Measurements from ENCODE around the gene ARFRP1. TPM values are rescaled to one million over a fixed set of nuclear protein-coding genes. Genes with fewer than 3 reads are reported as not detected.

ARFRP1 gene
- total and polyA plus RNA-seq, 2 of the 13 experiments (the other 11 are each of a cell fraction or from before 2014, with no cell fraction given) = 32.0 to 51.1 TPM

DNA sequence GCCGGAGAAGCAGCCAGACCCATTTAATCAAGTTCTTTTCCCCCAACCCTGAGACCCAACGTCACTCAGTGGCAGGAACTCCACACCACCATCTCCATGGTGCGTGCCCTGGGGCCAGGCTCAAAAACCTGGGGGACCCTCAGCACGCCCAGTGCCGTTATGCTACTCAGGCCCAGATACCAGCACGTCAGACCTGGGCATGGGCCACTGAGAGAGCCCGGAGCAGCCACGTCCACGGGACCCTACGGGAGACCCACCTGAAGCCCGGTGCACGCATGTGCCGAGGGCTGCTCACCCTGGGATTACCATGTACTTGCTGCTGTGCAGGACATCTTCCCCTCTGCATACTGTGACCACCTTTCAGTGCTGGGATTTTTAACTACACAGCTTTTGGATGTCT, 45.6 kb upstream of the ARFRP1 start:
- H2AFZ ChIP-seq (ENCODE audit: low read length) = no peak overlapping the region
- no peaks in the 10 kb centered on the region for H3K9me3 ChIP-seq (ENCODE audit: low read length)
- no peak overlapping the region for H3K4me3 ChIP-seq (replicated peaks in 1 of 3; ENCODE audit: insufficient read depth in 1 of 3, low read depth in 2 of 3, low read length in 3 of 3)
- no TSS peak for BruUV-seq (replicated peaks)
- H3K79me2 ChIP-seq (ENCODE audit: insufficient read depth, low read length) = no peaks in the 10 kb centered on the region
- DNase-seq (ENCODE audit: low spot score) (no peak), ATAC-seq (no peak), FAIRE-seq (no peak)
- no peaks in the 10 kb centered on the region for H3K36me3 ChIP-seq (replicated peaks in 1 of 2; ENCODE audit: control insufficient read depth in 1 of 2, insufficient read depth in 2 of 2, low read length in 2 of 2)
- ChIA-PET CTCF (ENCODE audit: low intra/inter-chr PET ratio, low total read pairs) (no interaction called here), POLR2A (no interaction called here)
- peaks cover 0 to 3% of the 10 kb centered on the region in 2 experiments; a peak in 1 of 5 replicates for H3K27me3 ChIP-seq (ENCODE audit: control insufficient read depth in 1 of 2, insufficient read depth in 2 of 2, low read length in 2 of 2)
- 88% methylated on average over 13 of the region's 13 CpGs for WGBS (ENCODE audit: low lambda C conversion rate)
- intact Hi-C loops (cut with micrococcal nuclease; ENCODE audit: unreplicated experiment) (no loop called here), in situ Hi-C loops (cut with HindIII; ENCODE audit: extremely low pct_ligation_motif_present, low pct_unique_long_range_greater_than_20kb) (no loop called here)
- H3K9ac ChIP-seq (ENCODE audit: insufficient read depth, low read depth, low read length) = no peak overlapping the region
- no peak overlapping the region for H3K4me2 ChIP-seq (ENCODE audit: low read depth, low read length)
- H3K4me1 ChIP-seq (ENCODE audit: insufficient read depth, low read length) = peaks cover 42% of the 10 kb centered on the region
- no peaks in the 10 kb centered on the region for H4K20me1 ChIP-seq (ENCODE audit: insufficient read depth, low read length)
- no peak overlapping the region for H3K27ac ChIP-seq (ENCODE audit: extremely low read length, insufficient read depth, low read length)
- TF ChIP-seq ZNF264 (CRISPR knock-in tag; IDR thresholded peaks at IDR 0.05) (no peak), SAFB2 (CRISPR knock-in tag; IDR thresholded peaks at IDR 0.05; ENCODE audit: borderline replicate concordance, low read depth) (no peak), ZNF839 (CRISPR knock-in tag; IDR thresholded peaks at IDR 0.05; ENCODE audit: borderline replicate concordance) (no peak), RFX1 (IDR thresholded peaks at IDR 0.05) (no peak), ZNF530 (CRISPR knock-in tag; IDR thresholded peaks at IDR 0.05; ENCODE audit: low read depth) (no peak), HNRNPL (IDR thresholded peaks at IDR 0.05; ENCODE audit: low read depth, low read length) (no peak), FOXK1 (CRISPR knock-in tag; IDR thresholded peaks at IDR 0.05; ENCODE audit: borderline replicate concordance, low read depth) (no peak), ZNF263 (CRISPR knock-in tag; IDR thresholded peaks at IDR 0.05) (no peak), MEF2D (CRISPR knock-in tag; IDR thresholded peaks at IDR 0.05) (no peak), ZNF329 (CRISPR knock-in tag; IDR thresholded peaks at IDR 0.05; ENCODE audit: low read depth) (no peak), SRSF1 (optimal IDR thresholded peaks at IDR 0.05; ENCODE audit: low read depth, low read length) (no peak), ARID2 (CRISPR knock-in tag; IDR thresholded peaks at IDR 0.05; ENCODE audit: borderline replicate concordance) (no peak), TEAD3 (CRISPR knock-in tag; optimal IDR thresholded peaks at IDR 0.05; ENCODE audit: borderline replicate concordance) (no peak), ZNF260 (CRISPR knock-in tag; IDR thresholded peaks at IDR 0.05; ENCODE audit: borderline replicate concordance, low read depth) (no peak)
- TF ChIP-seq, protein P1, sequence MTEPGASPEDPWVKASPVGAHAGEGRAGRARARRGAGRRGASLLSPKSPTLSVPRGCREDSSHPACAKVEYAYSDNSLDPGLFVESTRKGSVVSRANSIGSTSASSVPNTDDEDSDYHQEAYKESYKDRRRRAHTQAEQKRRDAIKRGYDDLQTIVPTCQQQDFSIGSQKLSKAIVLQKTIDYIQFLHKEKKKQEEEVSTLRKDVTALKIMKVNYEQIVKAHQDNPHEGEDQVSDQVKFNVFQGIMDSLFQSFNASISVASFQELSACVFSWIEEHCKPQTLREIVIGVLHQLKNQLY (CRISPR knock-in tag; IDR thresholded peaks at IDR 0.05) = no peak
- TF ChIP-seq, protein P2, sequence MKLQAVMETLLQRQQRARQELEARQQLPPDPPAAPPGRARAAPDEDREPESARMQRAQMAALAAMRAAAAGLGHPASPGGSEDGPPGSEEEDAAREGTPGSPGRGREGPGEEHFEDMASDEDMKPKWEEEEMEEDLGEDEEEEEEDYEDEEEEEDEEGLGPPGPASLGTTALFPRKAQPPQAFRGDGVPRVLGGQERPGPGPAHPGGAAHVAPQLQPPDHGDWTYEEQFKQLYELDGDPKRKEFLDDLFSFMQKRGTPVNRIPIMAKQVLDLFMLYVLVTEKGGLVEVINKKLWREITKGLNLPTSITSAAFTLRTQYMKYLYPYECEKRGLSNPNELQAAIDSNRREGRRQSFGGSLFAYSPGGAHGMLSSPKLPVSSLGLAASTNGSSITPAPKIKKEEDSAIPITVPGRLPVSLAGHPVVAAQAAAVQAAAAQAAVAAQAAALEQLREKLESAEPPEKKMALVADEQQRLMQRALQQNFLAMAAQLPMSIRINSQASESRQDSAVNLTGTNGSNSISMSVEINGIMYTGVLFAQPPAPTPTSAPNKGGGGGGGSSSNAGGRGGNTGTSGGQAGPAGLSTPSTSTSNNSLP (IDR thresholded peaks at IDR 0.05; ENCODE audit: low read depth, low read length) = no peak
- TF ChIP-seq, protein P3, sequence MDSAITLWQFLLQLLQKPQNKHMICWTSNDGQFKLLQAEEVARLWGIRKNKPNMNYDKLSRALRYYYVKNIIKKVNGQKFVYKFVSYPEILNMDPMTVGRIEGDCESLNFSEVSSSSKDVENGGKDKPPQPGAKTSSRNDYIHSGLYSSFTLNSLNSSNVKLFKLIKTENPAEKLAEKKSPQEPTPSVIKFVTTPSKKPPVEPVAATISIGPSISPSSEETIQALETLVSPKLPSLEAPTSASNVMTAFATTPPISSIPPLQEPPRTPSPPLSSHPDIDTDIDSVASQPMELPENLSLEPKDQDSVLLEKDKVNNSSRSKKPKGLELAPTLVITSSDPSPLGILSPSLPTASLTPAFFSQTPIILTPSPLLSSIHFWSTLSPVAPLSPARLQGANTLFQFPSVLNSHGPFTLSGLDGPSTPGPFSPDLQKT (CRISPR knock-in tag; IDR thresholded peaks at IDR 0.05; ENCODE audit: borderline replicate concordance) = no peak
- TF ChIP-seq, protein P4, sequence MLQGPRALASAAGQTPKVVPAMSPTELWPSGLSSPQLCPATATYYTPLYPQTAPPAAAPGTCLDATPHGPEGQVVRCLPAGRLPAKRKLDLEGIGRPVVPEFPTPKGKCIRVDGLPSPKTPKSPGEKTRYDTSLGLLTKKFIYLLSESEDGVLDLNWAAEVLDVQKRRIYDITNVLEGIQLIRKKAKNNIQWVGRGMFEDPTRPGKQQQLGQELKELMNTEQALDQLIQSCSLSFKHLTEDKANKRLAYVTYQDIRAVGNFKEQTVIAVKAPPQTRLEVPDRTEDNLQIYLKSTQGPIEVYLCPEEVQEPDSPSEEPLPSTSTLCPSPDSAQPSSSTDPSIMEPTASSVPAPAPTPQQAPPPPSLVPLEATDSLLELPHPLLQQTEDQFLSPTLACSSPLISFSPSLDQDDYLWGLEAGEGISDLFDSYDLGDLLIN (CRISPR knock-in tag; IDR thresholded peaks at IDR 0.05; ENCODE audit: borderline replicate concordance) = no peak
- TF ChIP-seq, protein P5, sequence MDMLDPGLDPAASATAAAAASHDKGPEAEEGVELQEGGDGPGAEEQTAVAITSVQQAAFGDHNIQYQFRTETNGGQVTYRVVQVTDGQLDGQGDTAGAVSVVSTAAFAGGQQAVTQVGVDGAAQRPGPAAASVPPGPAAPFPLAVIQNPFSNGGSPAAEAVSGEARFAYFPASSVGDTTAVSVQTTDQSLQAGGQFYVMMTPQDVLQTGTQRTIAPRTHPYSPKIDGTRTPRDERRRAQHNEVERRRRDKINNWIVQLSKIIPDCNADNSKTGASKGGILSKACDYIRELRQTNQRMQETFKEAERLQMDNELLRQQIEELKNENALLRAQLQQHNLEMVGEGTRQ (IDR thresholded peaks at IDR 0.05; ENCODE audit: low read depth, low read length) = no peak
- TF ChIP-seq, protein P5 (CRISPR knock-in tag; IDR thresholded peaks at IDR 0.05; ENCODE audit: borderline replicate concordance) = no peak
